K562 (cell line): ENCODE measurements around the gene KCNJ2. TPM values are rescaled to one million over a fixed set of nuclear protein-coding genes. Genes with fewer than 3 reads are reported as not detected.
A peak's percentile ranks its signal among the peaks of the same experiment; 100 is the strongest.

Experiments
- ATAC-seq: fragments of 200-7000 bp; cut with Tn5 transposase; 3 replicates; pipeline ENCODE4 v1.9.1; 2020; ENCODE audit warnings: moderate library complexity
- BruUV-seq: library from RNA; stranded (reverse); fragments of 400-500 nt; replicated peaks from 2 replicates; lab custom pipeline; 2021; lab: Mats Ljungman, UMichigan
- CTCF ChIA-PET: fragments of 300-600 bp; formaldehyde crosslinking; extraction: SDS; loops from one replicate; lab custom pipeline; 2021; ENCODE audit warnings: low intra/inter-chr PET ratio; lab: Yijun Ruan, JAX
- POLR2A ChIA-PET: fragments of 300-600, 350-650 bp; sonication (Branson Sonifier 250); formaldehyde crosslinking; extraction: SDS; loops from one replicate; lab custom pipeline; 2021; ENCODE audit warnings: antibody characterized with exemption, inconsistent platforms; lab: Yijun Ruan, JAX
- DNase-seq, 4 experiments: peaks; one replicate each; pipeline versions ENCODE4 v3.0.0 to v3.0.0-alpha.2; 2011 to 2018; ENCODE audit warnings: low spot score in 3 of 4, mixed read lengths in 3 of 4; ENCODE audit errors: extremely low read depth in 1 of 4
- FAIRE-seq: peaks from 2 replicates; lab custom pipeline; 2011; peaks lifted over from hg19 to GRCh38; lab: Jason Lieb, UNC
- H2AFZ ChIP-seq: 2 replicates; pipeline ENCODE4 v1.6.0; 2011; ENCODE audit warnings: low read depth, low read length, control low read depth, inconsistent platforms
- H3K27ac ChIP-seq: fragments of 200-600 bp; 3 replicates; pipeline ENCODE4 v1.8.0; 2011; ENCODE audit warnings: low read depth, mild to moderate bottlenecking, control low read depth, inconsistent platforms, low read length, moderate library complexity, mixed read lengths; ENCODE audit errors: extremely low read depth
- H3K27me3 ChIP-seq, 2 experiments: fragments of 300-600 bp in 1 of 2; 2 replicates in 1 of 2; 3 replicates in 1 of 2; pipeline versions ENCODE4 v1.6.0 to v1.8.0; 2011; ENCODE audit warnings: inconsistent platforms in 2 of 2, low read length in 2 of 2, mild to moderate bottlenecking in 1 of 2, mixed read lengths in 1 of 2, moderate library complexity in 1 of 2; ENCODE audit not compliant: control insufficient read depth in 2 of 2, insufficient read depth in 2 of 2
- H3K36me3 ChIP-seq: fragments of 300-600 bp; 3 replicates; pipeline ENCODE4 v1.8.0; 2011; ENCODE audit warnings: mild to moderate bottlenecking, low read length, inconsistent platforms; ENCODE audit not compliant: control insufficient read depth, insufficient read depth
- H3K4me1 ChIP-seq, 2 experiments: fragments of 200-600 bp in 1 of 2; replicated peaks in 1 of 2; 2 replicates in 1 of 2; 3 replicates in 1 of 2; pipeline versions ENCODE4 v1.5.1 to v1.8.0; 2011; ENCODE audit warnings: inconsistent platforms in 2 of 2, low read length in 2 of 2, mild to moderate bottlenecking in 1 of 2, mixed read lengths in 1 of 2, moderate library complexity in 1 of 2; ENCODE audit not compliant: control insufficient read depth in 2 of 2, insufficient read depth in 2 of 2
- H3K4me2 ChIP-seq: 2 replicates; pipeline ENCODE4 v1.6.1; 2011; ENCODE audit warnings: low read length, control low read depth, inconsistent platforms, mixed read lengths; ENCODE audit not compliant: insufficient read depth
- H3K4me3 ChIP-seq: fragments of 200-600 bp; sonication (generic), shearing (Covaris generic); 2 replicates; pipeline ENCODE4 v1.5.1; 2016; ENCODE audit warnings: control low read depth, inconsistent platforms
- H3K79me2 ChIP-seq: fragments of 200-600 bp; 3 replicates; pipeline ENCODE4 v1.8.0; 2011; ENCODE audit warnings: low read length, inconsistent platforms; ENCODE audit not compliant: control insufficient read depth, insufficient read depth
- H3K9ac ChIP-seq, 2 experiments: 2 replicates each; pipeline versions ENCODE4 v1.6.0 to v1.6.1; 2011; ENCODE audit warnings: low read depth in 2 of 2, low read length in 2 of 2, control low read depth in 1 of 2, inconsistent platforms in 1 of 2, mild to moderate bottlenecking in 1 of 2, mixed read lengths in 1 of 2; ENCODE audit not compliant: insufficient read depth in 1 of 2
- H3K9me1 ChIP-seq: one replicate; pipeline ENCODE4 v1.6.0; 2011; ENCODE audit warnings: inconsistent platforms, mild to moderate bottlenecking, low read length, moderate library complexity; ENCODE audit not compliant: control insufficient read depth, insufficient read depth
- H3K9me3 ChIP-seq: replicated peaks from 2 replicates; pipeline ENCODE4 v1.5.1; 2011; ENCODE audit warnings: low read depth, low read length, inconsistent platforms; ENCODE audit not compliant: control insufficient read depth, insufficient read depth
- H4K20me1 ChIP-seq: replicated peaks from 2 replicates; pipeline ENCODE4 v1.6.1; 2011; ENCODE audit warnings: low read length, inconsistent platforms, mixed read lengths; ENCODE audit not compliant: control insufficient read depth, insufficient read depth
- ARNT ChIP-seq, 2 experiments: fragments of 450-650 bp; IDR thresholded peaks; 2 replicates each; pipeline ENCODE4 v1.6.1; 2016; ENCODE audit warnings: mild to moderate bottlenecking in 1 of 2
- ATF3 ChIP-seq, 2 experiments: fragments of 450-650 bp in 1 of 2; sonication (generic) in 1 of 2; formaldehyde crosslinking in 1 of 2; IDR thresholded peaks in 1 of 2; conservative IDR thresholded peaks in 1 of 2; 2 replicates each; pipeline versions ENCODE4 v1.6.1 to v1.8.1; 2016 to 2023; ENCODE audit warnings: mild to moderate bottlenecking in 2 of 2, moderate library complexity in 2 of 2, inconsistent platforms in 1 of 2, missing genetic modification reagents in 1 of 2
- CCNT2 ChIP-seq: IDR thresholded peaks from 2 replicates; pipeline ENCODE4 v1.6.1; 2011; ENCODE audit warnings: borderline replicate concordance, low read depth, mild to moderate bottlenecking, moderate library complexity, mixed read lengths, low read length; ENCODE audit not compliant: insufficient read length; ENCODE audit errors: extremely low read depth
- JUND ChIP-seq, 2 experiments: IDR thresholded peaks; 2 replicates in 1 of 2; 3 replicates in 1 of 2; pipeline ENCODE4 v1.6.1; 2011; ENCODE audit warnings: borderline replicate concordance in 2 of 2, low read depth in 2 of 2, low read length in 2 of 2, improper control_type of control experiment in 1 of 2, missing biosample characterization in 1 of 2, missing genetic modification characterization in 1 of 2, missing genetic modification reagents in 1 of 2
- MAFK ChIP-seq: IDR thresholded peaks from 2 replicates; pipeline ENCODE4 v1.6.1; 2011; ENCODE audit warnings: low read length, improper control_type of control experiment
- MIER1 ChIP-seq: fragments of 450-650 bp; IDR thresholded peaks from 2 replicates; pipeline ENCODE4 v1.6.1; 2016; ENCODE audit warnings: antibody characterized with exemption, mild to moderate bottlenecking, low read depth
- MYBL2 ChIP-seq, 2 experiments: fragments of 450-650 bp in 1 of 2; sonication (generic) in 1 of 2; formaldehyde crosslinking in 1 of 2; IDR thresholded peaks; 2 replicates each; pipeline versions ENCODE4 v1.6.1 to v1.8.1; 2017 to 2022; ENCODE audit warnings: borderline replicate concordance in 1 of 2, inconsistent platforms in 1 of 2, low read depth in 1 of 2, mild to moderate bottlenecking in 1 of 2, missing genetic modification reagents in 1 of 2, moderate library complexity in 1 of 2
- NCOA1 ChIP-seq: fragments of 450-650 bp; IDR thresholded peaks from 2 replicates; pipeline ENCODE4 v1.6.1; 2016; ENCODE audit warnings: low read depth
- ZBTB49 ChIP-seq: sonication (generic); formaldehyde crosslinking; IDR thresholded peaks from 2 replicates; pipeline ENCODE4 v1.8.0; 2022; ENCODE audit warnings: missing genetic modification reagents, mild to moderate bottlenecking, borderline replicate concordance
- ZBTB9 ChIP-seq: fragments of 450-650 bp; formaldehyde crosslinking; IDR thresholded peaks from 2 replicates; pipeline ENCODE4 v1.4.0; 2020; ENCODE audit warnings: mild to moderate bottlenecking, moderate library complexity
- whole genome bisulfite sequencing: fragments of 100-300 bp; shearing (Covaris generic); methylation state at CpG from one replicate; pipeline ENCODE4 v1.1.6; 2016; ENCODE audit warnings: low coverage, mixed read lengths; ENCODE audit not compliant: insufficient coverage; ENCODE audit errors: missing lambda C conversion rate; 5-methylcytosine and 5-hydroxymethylcytosine counted together
- in situ Hi-C: fragments of 300-500 bp; cut with MboI; formaldehyde crosslinking; loops from 4 replicates; pipeline ENCODE4 v1.15.0; 2018; ENCODE audit warnings: inconsistent platforms, mixed read lengths
- intact Hi-C: fragments of 100-400 bp; cut with micrococcal nuclease; formaldehyde crosslinking; loops from 2 replicates; pipeline ENCODE4 v1.14.2; 2022
- polyA plus RNA-seq, 8 experiments: library from polyadenylated mRNA; depleted of rRNA in 4 of 8; stranded (reverse) in 5 of 8; unstranded in 3 of 8; fragments of >200 nt; fragmentation: Nextera tagmentation in 2 of 8; fragmentation: Illumina TruSeq in 1 of 8; extraction: Ambion mirVana in 2 of 8; extraction: Trizol in 1 of 8; gene quantifications; 2 replicates each; pipeline versions ENCODE4 v1.2.1 to v1.2.3, GENCODE V29; 2011 to 2014; ENCODE audit warnings: inconsistent platforms in 1 of 8, missing spikeins in 1 of 8
- total RNA-seq, 7 experiments: library from RNA; depleted of rRNA in 6 of 7; stranded (reverse); fragments of >200 nt in 6 of 7; fragmentation: Illumina TruSeq in 2 of 7; extraction: Trizol in 2 of 7; gene quantifications; 2 replicates each; pipeline versions ENCODE4 v1.2.1 to v1.2.3, GENCODE V29; 2011 to 2021; ENCODE audit warnings: low replicate concordance in 1 of 7

KCNJ2 gene
- total and polyA plus RNA-seq, 9 of the 15 experiments (the other 6 are each of a cell fraction or from before 2014, with no cell fraction given), result not detected

GRCh38 chr17:70119983-70120382 is 49.3 kb upstream of the KCNJ2 start:
- POLR2A ChIA-PET, result no interaction called here
- H3K4me2 ChIP-seq, result no peak overlapping the region
- no peaks in the 10 kb centered on the region for H4K20me1 ChIP-seq
- H3K27me3 ChIP-seq, result no peaks in the 10 kb centered on the region
- TF ChIP-seq MIER1 (no peak), JUND (IDR thresholded peaks at IDR 0.05; ENCODE audit: borderline replicate concordance, low read depth, low read length) (no peak), JUND (tag; IDR thresholded peaks at IDR 0.05; ENCODE audit: borderline replicate concordance, low read depth, low read length) (peak; percentile 12; the same call in 1 of the 3 replicates), MYBL2 (IDR thresholded peaks at IDR 0.05; ENCODE audit: low read depth) (no peak), MYBL2 (CRISPR knock-in tag; IDR thresholded peaks at IDR 0.05; ENCODE audit: borderline replicate concordance) (no peak), MAFK (no peak), ZBTB9 (CRISPR knock-in tag) (no peak), ATF3 (IDR thresholded peaks at IDR 0.05) (0 out of 2 replicates have a peak, but pooled peaks have one; percentile 21), ATF3 (CRISPR knock-in tag; conservative IDR thresholded peaks at IDR 0.05) (no peak), ARNT (IDR thresholded peaks at IDR 0.05) (no peak), NCOA1 (no peak), CCNT2 (no peak), ZBTB49 (CRISPR knock-in tag) (no peak)
- H3K4me3 ChIP-seq, result no peak overlapping the region
- no TSS peak for BruUV-seq
- H3K27ac ChIP-seq, result no peak overlapping the region
- H3K9ac ChIP-seq, result no peak overlapping the region
- CTCF ChIA-PET, result no interaction called here
- peaks cover 93% of the 10 kb centered on the region for H3K79me2 ChIP-seq
- ATAC-seq (peak; percentile 33; the same call in 2 of the 3 replicates), DNase-seq (no peak), FAIRE-seq (no peak)
- H3K36me3 ChIP-seq, result peaks cover 51% of the 10 kb centered on the region; the same call in 2 of the 3 replicates
- H2AFZ ChIP-seq, result no peak overlapping the region
- intact Hi-C loops, result no loop called here
- H3K4me1 ChIP-seq, result peaks cover 0 to 12% of the 10 kb centered on the region in 2 experiments; a peak in 2 of 5 replicates
- WGBS, result 14% methylated on average over 2 of the region's 2 CpGs
- in situ Hi-C loops, result no loop called here
- H3K9me3 ChIP-seq, result no peaks in the 10 kb centered on the region
- no peaks in the 10 kb centered on the region for H3K9me1 ChIP-seq
